WI38 (cell line): ENCODE data around the gene TAS2R38.

Experiments used
- H3K4me3 ChIP-seq: 2 replicates; pipeline ENCODE4 v1.5.1; 2011; ENCODE audit warnings: low read depth, mild to moderate bottlenecking, control low read depth, low read length
- TF ChIP-seq, protein P1 (sequence below): IDR thresholded peaks from 2 replicates; pipeline ENCODE4 v1.5.1; 2012; ENCODE audit warnings: low read depth, mild to moderate bottlenecking, control low read depth, low read length

The TAS2R38 gene

GRCh38 chr7:141949911-141950310 lies 23.7 kb downstream of the TAS2R38 start:
- no peak overlapping the region for H3K4me3 ChIP-seq
- TF ChIP-seq, protein P1, sequence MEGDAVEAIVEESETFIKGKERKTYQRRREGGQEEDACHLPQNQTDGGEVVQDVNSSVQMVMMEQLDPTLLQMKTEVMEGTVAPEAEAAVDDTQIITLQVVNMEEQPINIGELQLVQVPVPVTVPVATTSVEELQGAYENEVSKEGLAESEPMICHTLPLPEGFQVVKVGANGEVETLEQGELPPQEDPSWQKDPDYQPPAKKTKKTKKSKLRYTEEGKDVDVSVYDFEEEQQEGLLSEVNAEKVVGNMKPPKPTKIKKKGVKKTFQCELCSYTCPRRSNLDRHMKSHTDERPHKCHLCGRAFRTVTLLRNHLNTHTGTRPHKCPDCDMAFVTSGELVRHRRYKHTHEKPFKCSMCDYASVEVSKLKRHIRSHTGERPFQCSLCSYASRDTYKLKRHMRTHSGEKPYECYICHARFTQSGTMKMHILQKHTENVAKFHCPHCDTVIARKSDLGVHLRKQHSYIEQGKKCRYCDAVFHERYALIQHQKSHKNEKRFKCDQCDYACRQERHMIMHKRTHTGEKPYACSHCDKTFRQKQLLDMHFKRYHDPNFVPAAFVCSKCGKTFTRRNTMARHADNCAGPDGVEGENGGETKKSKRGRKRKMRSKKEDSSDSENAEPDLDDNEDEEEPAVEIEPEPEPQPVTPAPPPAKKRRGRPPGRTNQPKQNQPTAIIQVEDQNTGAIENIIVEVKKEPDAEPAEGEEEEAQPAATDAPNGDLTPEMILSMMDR: no peak

DNA sequence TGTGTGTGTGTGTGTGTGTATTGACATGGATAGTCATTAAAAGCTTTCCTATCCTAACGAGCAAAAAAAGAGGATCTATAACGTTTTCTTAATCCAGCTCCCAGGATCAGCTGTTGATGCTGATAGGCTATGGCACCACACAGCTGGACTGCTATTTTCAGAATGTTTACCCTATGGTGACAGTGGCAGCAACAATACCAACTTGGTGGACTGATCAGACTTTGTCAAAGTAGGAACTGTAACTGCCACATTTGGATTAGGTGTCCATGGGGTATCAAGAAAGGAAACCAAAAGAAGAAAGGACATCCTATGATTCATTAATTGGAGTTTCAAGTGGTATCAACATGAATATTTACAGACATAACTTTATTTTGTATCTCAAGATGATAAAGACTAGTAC lies 24.1 kb downstream of the TAS2R38 start:
- H3K4me3 ChIP-seq: no peak overlapping the region
- TF ChIP-seq, protein P1: no peak

DNA sequence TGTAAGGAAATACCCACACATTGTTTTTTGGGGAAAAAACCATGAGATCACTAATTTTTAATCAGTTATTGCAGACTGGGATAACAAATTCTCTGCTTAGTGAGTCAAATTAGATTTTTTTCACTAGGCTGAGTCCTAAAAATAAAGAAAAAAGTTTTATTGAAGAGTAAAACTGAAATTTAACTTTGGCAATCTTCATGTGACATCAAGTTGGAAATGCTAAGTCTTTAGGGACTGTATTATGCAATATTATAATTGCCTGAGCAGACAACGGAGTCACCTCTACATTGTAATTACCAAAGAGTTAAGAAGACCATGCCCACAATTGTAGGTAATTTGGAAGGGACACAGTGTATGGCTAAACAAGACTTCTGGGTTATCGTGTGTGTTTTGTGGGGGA lies 24.6 kb downstream of the TAS2R38 start:
- no peak overlapping the region for H3K4me3 ChIP-seq
- TF ChIP-seq, protein P1: no peak

DNA sequence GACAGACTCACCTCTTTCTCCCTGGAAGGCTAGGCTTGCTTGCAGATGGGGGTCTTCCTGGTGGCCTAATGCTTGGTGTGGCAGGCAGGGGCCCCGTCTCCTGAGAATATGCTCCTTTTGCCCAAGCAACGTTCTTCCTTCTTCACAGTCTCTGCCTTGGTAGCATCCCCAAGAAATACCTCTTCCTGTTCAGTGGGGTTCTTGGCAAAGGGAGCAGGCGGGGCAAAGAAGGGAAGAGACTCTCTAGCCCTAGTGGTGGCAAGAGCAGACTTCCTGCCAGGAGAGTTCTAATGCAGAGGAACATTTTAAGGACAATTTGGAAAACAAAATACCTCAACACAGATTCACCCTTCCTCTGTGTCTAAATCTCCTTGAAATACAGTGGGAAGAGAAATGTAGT lies 26.8 kb downstream of the TAS2R38 start, which contains the start of gene CLEC5A:
CLEC5A (minus strand) TSS at position 179 of the 400 bp plus-strand sequence. CDS start 682 bp downstream, outside the sequence.
- H3K4me3 ChIP-seq: no peak within 1 kb of the TSS
- TF ChIP-seq, protein P1: no peak

DNA sequence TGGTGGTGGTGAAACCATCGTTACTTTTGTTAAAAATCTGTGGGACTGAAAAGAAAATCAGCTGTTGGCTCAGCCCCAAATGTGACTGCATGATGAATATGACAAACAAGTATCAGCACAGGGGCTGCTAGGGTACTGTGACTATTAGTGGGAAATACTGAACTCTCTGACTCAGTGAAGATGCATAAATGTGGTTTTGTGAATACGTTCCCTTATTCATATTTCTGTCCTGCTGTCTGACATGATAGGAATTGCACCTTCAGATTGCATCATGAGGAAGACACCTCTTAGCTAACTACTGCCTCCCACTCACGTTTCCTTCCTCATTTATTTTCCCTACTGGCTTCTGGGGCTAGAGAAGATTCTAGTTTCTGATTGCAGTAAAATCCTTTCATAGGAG lies 28.2 kb downstream of the TAS2R38 start:
- TF ChIP-seq, protein P1: no peak
- no peak overlapping the region for H3K4me3 ChIP-seq

DNA sequence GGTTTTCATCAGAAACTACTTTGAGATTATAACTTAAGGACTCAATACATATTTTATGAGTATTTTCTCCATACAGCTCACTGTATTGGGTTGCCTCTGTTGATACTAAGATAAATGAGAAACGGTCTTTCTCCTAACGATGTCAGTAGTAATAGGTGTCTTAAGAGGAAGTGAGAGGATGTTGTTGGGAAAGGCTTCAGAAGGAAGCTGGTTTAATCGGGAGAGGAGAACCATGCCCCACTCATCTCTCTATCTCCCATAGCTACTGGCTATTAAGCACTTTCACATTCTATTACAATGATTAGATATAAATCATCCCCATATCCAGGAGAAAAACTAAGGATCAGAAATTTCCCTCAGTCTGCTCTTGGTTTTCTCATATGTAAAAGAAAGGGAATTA lies 28.8 kb downstream of the TAS2R38 start:
- TF ChIP-seq, protein P1: no peak

GRCh38 chr7:141943846-141944245 lies 29.7 kb downstream of the TAS2R38 start:
- TF ChIP-seq, protein P1: no peak
- H3K4me3 ChIP-seq: no peak overlapping the region

More for the DNA sequence above, 28.8 kb downstream of the TAS2R38 start:
- no peak overlapping the region for H3K4me3 ChIP-seq
